ENCODE data around the gene P4HTM.

The P4HTM gene

GRCh38 chr3:49012441-49013017 is 22.5 kb downstream of the P4HTM start:
- no peak for DNase-seq

DNA sequence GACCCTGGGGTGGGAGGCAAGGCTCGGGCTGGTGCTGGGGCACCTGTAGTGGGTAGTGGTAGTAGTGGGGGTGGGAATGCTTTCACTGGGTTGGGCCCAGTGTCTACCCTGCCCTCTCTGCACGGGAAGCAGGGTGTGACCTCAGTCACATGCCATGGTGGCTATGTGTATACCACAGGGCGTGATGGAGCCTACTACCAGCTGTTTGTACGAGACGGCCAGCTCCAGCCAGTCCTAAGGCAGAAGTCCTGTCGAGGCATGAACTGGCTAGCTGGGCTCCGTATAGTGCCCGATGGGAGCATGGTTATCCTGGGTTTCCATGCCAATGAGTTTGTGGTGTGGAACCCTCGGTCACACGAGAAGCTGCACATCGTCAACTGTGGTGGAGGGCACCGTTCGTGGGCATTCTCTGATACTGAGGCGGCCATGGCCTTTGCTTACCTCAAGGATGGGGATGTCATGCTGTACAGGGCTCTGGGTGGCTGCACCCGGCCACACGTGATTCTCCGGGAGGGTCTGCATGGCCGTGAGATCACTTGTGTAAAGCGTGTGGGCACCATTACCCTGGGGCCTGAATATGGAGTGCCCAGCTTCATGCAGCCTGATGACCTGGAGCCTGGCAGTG is 23.2 kb downstream of the P4HTM start:
- no peak for DNase-seq

GRCh38 chr3:49013738-49014660 is 24.0 kb downstream of the P4HTM start:
- DNase-seq = peak in 1 of 2 donors; percentile 60

DNA sequence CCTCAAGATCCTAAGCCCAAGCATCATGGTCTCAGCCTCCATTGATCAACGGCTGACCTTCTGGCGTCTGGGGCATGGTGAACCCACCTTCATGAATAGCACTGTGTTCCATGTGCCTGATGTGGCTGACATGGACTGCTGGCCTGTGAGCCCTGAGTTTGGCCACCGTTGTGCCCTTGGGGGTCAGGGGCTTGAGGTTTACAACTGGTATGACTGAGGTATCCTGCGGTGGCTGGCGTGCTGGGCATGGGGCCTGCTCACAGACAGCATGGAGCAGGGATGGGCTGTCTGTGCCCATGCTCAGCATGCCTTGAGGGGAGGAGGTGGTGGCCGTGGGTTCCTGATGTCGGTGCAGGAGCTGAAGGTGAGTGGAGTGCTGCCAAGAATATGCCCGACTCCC is 25.0 kb downstream of the P4HTM start:
- DNase-seq = no peak

DNA sequence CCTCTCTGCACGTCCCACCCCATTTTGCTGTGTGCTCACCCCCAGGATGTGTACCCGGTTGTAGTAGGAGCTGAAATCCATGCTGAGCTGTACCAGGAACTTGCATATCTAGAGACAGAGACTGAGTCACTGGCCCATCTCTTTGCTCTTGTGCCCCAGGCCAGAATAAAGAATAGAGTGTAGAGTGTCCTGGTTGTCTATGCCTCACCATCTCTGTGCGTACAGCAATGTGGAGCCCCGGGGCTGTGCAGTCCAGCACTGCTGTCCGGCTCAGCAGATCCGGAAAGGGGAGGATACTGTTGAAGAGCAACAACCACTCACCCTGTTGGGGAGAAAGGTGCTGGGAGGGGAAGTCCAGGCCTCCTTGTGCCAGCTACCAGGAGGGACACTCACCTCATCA is 25.7 kb downstream of the P4HTM start:
- DNase-seq = no peak

GRCh38 chr3:49016414-49017228 is 26.6 kb downstream of the P4HTM start:
- DNase-seq = no peak

DNA sequence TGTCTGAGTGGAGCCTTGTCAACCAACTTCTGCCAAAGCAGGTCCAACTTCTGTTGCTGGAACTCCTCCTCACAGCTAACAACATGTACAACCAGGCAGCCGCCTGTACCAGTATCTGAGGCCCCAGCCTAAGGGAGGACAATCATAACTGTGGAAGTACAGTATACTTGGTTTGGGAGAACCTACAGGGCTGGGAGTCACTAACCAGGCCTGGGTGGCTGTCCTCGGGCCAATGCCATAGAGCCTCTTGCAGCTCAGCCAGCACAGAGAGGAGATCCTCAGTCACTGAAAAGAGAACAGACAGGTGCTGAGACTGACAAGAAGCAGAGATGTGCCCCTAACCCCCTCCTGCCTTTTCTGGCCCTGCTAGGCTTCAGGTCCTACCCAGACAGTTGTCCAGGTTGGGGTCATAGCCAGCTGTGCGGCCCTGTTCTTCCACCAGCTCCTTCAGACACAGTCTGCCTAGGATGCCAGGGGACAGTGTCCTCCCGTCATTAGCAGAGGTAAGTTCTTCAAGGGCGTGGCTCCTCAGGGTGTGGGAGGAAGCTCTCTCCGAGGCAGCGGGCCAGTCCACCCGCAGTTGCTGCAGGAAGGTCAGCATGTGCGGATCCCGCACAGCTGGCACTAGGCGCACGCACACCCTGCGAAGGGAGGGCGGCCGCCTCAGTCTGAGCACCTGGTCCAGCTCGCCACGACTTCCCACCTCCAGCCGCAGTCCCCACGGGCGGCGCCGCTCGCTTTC is 27.4 kb downstream of the P4HTM start:
- DNase-seq = peak in 1 of 2 donors; percentile 17

DNA sequence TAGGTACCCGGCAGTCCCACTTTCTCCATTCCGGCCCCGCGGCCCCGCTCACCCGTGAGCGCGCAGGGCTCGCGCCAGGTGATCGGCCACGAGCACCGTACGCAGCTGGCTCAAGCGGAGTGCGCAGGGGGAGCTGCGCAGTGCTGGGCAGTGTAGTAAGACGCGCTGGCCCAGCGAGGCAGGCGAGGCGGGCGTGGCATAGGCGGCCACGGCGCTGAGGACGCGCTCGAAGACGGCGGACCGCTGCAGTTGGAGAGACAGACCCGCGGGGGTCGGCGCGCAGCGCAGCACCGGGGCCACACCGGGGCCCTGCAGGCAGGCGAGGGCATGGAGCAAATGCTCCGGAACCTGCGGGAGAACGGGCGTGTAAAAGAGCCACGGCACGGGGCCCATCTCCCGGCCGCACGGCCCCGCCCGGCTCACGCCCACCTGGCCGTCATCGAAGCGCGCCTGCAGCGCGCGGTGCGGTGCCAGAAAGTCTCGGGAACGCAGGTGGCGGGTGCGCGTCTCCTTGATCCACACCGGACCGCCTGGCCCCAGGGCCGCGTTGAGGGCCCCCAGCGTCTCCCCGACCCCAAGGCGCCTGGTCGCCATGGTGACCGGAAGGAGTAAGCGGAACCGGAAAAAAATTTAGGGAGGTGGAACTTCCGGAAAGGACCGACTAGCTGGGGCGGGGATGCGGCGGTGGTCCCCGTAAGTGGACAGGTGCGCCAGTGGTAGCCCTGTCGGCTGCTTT is 28.1 kb downstream of the P4HTM start, which contains the start of gene DALRD3:
Gene DALRD3, minus strand, starts transcription at position 610 of the 736 bp plus-strand sequence. Its CDS starts 16 bp downstream, at position 594.
- peak; percentile 40 to 44 for DNase-seq

DNA sequence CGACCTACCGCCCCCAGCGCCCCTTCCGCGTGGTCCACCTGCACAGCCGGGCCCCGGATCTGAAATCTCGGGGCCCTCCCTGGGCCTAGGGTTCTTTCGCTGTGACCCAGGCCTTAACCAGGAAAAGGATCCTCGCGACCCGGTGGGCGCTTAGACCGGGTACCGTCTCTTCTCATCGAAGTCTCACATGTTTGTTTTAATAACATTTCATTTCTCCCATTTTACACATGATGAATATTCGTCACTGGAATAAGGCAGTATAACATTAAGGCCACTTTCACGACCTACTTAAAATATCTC is 28.6 kb downstream of the P4HTM start:
- no peak for DNase-seq

DNA sequence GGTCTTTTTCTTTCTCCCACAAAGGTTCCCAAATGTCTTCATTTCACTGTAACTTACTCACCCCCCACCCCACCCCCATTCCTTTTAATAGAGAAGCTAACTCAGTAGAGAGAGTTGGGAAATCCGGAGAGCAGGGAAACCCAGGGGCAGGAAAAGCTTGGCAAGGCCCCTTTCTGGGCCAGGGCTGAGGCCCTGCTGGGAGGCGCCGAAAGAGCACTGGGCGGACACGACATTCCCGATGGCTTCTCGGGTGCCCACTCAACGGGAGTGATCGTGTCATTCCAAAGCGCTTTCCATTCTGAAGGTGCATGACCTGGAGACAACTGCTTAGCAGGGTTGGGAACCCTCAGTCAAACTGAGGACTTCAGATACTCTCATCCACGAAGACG is 29.9 kb downstream of the P4HTM start:
- DNase-seq = peak; percentile 86 to 92

DNA sequence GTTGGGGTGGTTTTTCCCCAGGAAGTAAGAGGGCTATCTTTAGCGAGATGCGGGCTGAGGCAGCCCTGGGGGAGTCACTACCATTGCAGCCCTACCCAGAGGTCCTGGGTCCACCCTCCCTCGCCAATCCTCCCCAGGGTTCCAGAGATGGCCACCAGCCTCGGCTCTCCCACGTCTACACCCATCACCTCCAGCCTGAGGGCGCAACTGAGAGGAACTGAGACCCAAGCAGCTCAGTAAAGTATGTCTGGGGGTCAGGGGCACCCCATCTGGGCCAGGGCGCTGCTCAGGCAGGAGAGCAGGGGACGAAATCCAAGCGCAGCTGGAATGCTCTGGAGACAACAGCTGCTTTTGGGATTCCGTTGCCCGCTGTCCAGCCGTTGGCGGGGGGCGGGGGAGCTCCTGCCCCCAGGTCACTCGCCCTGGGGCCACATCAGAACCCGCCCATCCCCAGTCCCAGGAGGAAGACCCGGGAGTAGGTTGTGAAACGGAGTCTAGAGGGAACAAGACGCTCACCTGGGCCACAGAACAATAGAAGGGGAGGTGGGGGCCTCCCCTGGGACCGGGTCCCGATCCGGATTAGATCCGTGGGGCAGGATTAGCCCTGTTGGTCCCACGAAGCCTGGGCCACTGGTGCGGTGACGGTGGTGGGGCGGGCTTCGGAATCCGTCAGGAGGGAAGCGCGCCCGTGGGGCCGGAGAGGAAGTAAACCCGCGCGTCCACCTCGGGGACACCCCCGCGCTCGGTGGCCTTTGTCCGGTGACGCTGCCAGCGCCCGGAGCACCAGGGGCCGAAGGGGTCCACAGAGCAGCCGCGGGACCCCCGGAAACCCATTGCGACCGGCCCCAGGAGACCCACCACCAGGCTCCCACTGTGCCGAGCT is 30.5 kb downstream of the P4HTM start:
- peak; percentile 72 to 74 for DNase-seq

GRCh38 chr3:49021213-49021812 is 31.3 kb downstream of the P4HTM start:
- DNase-seq = peak; percentile 96 to 100

- DNase-seq = peak; percentile 87 to 96
These were observed 32.0 kb downstream of the P4HTM start, which contains the start of gene NDUFAF3 for GRCh38 chr3:49021813-49022687. TSS of gene NDUFAF3 (plus strand) at chr3:49022121. CDS start at chr3:49022145, 24 bp downstream.

GRCh38 chr3:49022688-49023171 is 32.7 kb downstream of the P4HTM start:
- DNase-seq = no peak

GRCh38 chr3:49023775-49024174 is 33.7 kb downstream of the P4HTM start:
- DNase-seq = no peak

- no peak for DNase-seq
These were observed 34.4 kb downstream of the P4HTM start for GRCh38 chr3:49024449-49024848.

- no peak for DNase-seq
These were observed 35.2 kb downstream of the P4HTM start for GRCh38 chr3:49025005-49025792.

Measured in inflammatory macrophage treated with lipopolysaccharide for 1 hour (primary cell).